Spleen (tissue), 7 donors: ENCODE results near the gene PRKCH.
A peak's percentile ranks its signal among the peaks of the same experiment; 100 is the strongest.

Source experiments
- POLR2A ChIP-seq, 3 donors: fragments of 450-650 bp; IDR thresholded peaks; one replicate each; pipeline ENCODE4 v1.5.1; 2017; ENCODE audit warnings: antibody characterized with exemption in 3 of 3, mild to moderate bottlenecking in 1 of 3
- TF ChIP-seq, protein P1 (sequence below), 11 experiments: fragments of 200-600 bp in 7 of 11; fragments of 450-650 bp in 4 of 11; sonication (generic) in 4 of 11; IDR thresholded peaks in 8 of 11; conservative IDR thresholded peaks in 3 of 11; 1 replicate in 7 of 11; 2 replicates in 4 of 11; pipeline versions ENCODE4 v1.4.0 to v1.8.0; 2016 to 2021; ENCODE audit warnings: antibody characterized with exemption in 11 of 11, inconsistent platforms in 4 of 11, mild to moderate bottlenecking in 1 of 11
- donor health status: DM: no; HTN: no; CAD: no; lungs with moderate emphysema.
- donor health status: DM: no; HTN: no; CAD: no.
- donor health status: DM: no; HTN: no; CAD: no.

DNA sequence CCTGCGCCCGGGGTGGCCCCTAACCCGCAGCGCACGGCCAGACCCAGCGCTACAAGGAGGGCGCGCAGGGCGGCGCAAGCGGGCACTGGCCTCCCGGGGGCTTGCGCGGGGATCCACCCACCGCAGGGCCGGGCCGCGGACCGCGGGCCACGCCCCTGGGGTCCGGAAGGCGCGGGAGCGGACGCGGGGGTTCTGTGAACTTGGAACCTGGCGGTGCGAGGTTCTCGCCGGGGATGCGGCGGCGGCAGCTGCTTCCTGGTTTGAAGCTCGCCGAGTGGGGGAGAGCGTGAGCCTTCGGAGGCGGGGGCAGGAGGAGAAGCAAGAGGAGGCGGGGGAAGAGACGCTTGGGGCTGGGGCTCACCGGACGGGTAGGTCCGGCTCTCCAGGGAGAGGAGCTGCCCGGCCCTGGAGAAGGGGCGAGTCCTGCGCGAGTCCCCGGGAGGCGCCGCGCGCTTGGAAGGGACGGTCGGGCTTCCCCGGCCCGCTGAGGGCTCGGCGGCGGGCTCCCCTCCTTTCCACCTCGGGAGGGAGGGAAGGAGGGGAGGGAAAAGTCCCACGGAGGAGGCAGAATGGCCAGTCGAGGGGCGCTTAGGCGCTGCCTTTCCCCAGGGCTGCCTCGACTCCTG, at the start of gene PRKCH:
- TF ChIP-seq, protein P1, sequence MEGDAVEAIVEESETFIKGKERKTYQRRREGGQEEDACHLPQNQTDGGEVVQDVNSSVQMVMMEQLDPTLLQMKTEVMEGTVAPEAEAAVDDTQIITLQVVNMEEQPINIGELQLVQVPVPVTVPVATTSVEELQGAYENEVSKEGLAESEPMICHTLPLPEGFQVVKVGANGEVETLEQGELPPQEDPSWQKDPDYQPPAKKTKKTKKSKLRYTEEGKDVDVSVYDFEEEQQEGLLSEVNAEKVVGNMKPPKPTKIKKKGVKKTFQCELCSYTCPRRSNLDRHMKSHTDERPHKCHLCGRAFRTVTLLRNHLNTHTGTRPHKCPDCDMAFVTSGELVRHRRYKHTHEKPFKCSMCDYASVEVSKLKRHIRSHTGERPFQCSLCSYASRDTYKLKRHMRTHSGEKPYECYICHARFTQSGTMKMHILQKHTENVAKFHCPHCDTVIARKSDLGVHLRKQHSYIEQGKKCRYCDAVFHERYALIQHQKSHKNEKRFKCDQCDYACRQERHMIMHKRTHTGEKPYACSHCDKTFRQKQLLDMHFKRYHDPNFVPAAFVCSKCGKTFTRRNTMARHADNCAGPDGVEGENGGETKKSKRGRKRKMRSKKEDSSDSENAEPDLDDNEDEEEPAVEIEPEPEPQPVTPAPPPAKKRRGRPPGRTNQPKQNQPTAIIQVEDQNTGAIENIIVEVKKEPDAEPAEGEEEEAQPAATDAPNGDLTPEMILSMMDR (IDR thresholded peaks at IDR 0.05 in 8 of 11, conservative IDR thresholded peaks at IDR 0.05 in 3 of 11), result peak in 3 of 11 experiments; percentile 15 to 25 (median 21)
- TF ChIP-seq POLR2A (IDR thresholded peaks at IDR 0.05), result peak in 1 of 3 donors; percentile 43
